ENCODE measurements around the gene TCF20.

Gene TCF20

GRCh38 chr22:42281706-42282251 lies 11.3 kb upstream of the TCF20 start:
- DNase-seq: no peak

- DNase-seq: no peak
These were observed 10.8 kb upstream of the TCF20 start for GRCh38 chr22:42281284-42281683.

- DNase-seq: no peak
These were observed 10.4 kb upstream of the TCF20 start for GRCh38 chr22:42280836-42281235.

- DNase-seq: no peak
These were observed 9.7 kb upstream of the TCF20 start for GRCh38 chr22:42280140-42280539.

- DNase-seq: no peak
These were observed 9.1 kb upstream of the TCF20 start for GRCh38 chr22:42279425-42280020.

GRCh38 chr22:42277988-42278776 lies 7.7 kb upstream of the TCF20 start:
- DNase-seq: peak; percentile 53

GRCh38 chr22:42277232-42277753 lies 6.8 kb upstream of the TCF20 start:
- no peak for DNase-seq

- DNase-seq: no peak
These were observed 5.5 kb upstream of the TCF20 start for GRCh38 chr22:42275970-42276369.

GRCh38 chr22:42275176-42275575 lies 4.7 kb upstream of the TCF20 start:
- DNase-seq: no peak

- DNase-seq: no peak
These were observed 3.5 kb upstream of the TCF20 start for GRCh38 chr22:42273855-42274451.

- no peak for DNase-seq
These were observed 2.1 kb upstream of the TCF20 start for GRCh38 chr22:42272431-42272999.

- DNase-seq: no peak
These were observed 1.5 kb upstream of the TCF20 start for GRCh38 chr22:42271906-42272305.

- DNase-seq: no peak
These were observed 849 bp upstream of the TCF20 start for GRCh38 chr22:42271191-42271813.

GRCh38 chr22:42270176-42270509 lies 310 bp downstream of the TCF20 start:
- no peak for DNase-seq

GRCh38 chr22:42269432-42270175 lies 849 bp downstream of the TCF20 start:
- DNase-seq: peak; percentile 88

- no peak for DNase-seq
These were observed 1.5 kb downstream of the TCF20 start for GRCh38 chr22:42268852-42269410.

- DNase-seq: no peak
These were observed 5.1 kb downstream of the TCF20 start for GRCh38 chr22:42265321-42265720.

- no peak for DNase-seq
These were observed 6.5 kb downstream of the TCF20 start for GRCh38 chr22:42263944-42264343.

GRCh38 chr22:42262964-42263363 lies 7.5 kb downstream of the TCF20 start:
- no peak for DNase-seq

GRCh38 chr22:42261296-42261695 lies 9.2 kb downstream of the TCF20 start:
- DNase-seq: no peak

- DNase-seq: no peak
These were observed 12.3 kb downstream of the TCF20 start for GRCh38 chr22:42258126-42258525.

GRCh38 chr22:42257386-42257785 lies 13.1 kb downstream of the TCF20 start:
- DNase-seq: no peak

Measured in RPMI8226 (cell line).